C4-2B (cell line): ENCODE results near the gene ARID5B.

ENCODE experiments used
- H3K27ac ChIP-seq: fragments of 450-650 bp; 2 replicates; pipeline ENCODE4 v1.5.1; 2017
- ZFX ChIP-seq: fragments of 450-650 bp; IDR thresholded peaks from 2 replicates; pipeline ENCODE4 v1.6.1; 2017
- TF ChIP-seq, protein P1 (sequence below): fragments of 450-650 bp; conservative IDR thresholded peaks from 2 replicates; pipeline ENCODE4 v1.5.1; 2017; ENCODE audit warnings: mild to moderate bottlenecking

Gene ARID5B

DNA sequence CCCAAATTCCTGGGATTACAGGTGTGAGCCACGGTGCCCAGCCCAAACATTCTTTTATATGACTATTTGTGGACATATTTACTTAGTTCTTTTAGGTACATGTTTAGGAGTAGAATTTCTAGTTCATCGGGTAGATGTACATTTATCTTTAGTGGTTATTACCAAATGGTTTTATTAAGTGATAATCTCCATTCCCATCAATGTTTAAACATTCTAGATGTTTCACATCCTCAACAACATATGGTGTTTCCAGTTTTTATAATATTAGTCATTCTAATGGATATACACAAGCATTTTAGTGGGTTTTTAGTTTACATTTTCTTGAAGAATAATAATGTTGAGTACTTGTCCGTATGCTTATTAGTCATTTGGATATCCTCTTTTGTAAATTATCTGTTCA is 235.4 kb downstream of the ARID5B start:
- H3K27ac ChIP-seq: peak overlapping the region; percentile 41
- TF ChIP-seq ZFX: no peak
- TF ChIP-seq, protein P1, sequence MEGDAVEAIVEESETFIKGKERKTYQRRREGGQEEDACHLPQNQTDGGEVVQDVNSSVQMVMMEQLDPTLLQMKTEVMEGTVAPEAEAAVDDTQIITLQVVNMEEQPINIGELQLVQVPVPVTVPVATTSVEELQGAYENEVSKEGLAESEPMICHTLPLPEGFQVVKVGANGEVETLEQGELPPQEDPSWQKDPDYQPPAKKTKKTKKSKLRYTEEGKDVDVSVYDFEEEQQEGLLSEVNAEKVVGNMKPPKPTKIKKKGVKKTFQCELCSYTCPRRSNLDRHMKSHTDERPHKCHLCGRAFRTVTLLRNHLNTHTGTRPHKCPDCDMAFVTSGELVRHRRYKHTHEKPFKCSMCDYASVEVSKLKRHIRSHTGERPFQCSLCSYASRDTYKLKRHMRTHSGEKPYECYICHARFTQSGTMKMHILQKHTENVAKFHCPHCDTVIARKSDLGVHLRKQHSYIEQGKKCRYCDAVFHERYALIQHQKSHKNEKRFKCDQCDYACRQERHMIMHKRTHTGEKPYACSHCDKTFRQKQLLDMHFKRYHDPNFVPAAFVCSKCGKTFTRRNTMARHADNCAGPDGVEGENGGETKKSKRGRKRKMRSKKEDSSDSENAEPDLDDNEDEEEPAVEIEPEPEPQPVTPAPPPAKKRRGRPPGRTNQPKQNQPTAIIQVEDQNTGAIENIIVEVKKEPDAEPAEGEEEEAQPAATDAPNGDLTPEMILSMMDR: no peak
